ENCODE data around the gene CST11.
A peak's percentile ranks its signal among the peaks of the same experiment; 100 is the strongest.

The CST11 gene

DNA sequence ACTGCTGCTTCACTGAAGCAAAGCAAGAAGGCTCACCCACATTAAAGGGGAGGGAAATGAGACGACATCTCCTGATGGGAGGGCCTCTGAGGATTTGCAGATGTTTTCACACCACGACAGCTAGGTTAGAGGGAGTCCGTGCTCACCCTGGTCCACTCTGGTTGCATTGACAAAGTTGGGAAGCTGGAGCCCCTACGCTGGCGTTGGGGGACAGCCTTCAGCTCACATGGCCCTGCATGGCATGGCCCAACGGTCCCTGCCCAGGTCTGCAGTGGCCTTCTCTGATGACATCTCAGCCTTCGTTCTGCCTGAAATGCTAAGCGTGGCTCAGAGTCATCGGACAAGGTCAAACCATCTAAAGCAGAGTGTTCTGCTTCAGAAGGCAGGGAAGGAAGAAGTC lies 27.5 kb downstream of the CST11 start:
- TF ChIP-seq CTCF (IDR thresholded peaks at IDR 0.05; ENCODE audit: control insufficient read depth, extremely low read depth, insufficient read depth) = no peak
- no peak for DNase-seq (ENCODE audit: low read depth)

DNA sequence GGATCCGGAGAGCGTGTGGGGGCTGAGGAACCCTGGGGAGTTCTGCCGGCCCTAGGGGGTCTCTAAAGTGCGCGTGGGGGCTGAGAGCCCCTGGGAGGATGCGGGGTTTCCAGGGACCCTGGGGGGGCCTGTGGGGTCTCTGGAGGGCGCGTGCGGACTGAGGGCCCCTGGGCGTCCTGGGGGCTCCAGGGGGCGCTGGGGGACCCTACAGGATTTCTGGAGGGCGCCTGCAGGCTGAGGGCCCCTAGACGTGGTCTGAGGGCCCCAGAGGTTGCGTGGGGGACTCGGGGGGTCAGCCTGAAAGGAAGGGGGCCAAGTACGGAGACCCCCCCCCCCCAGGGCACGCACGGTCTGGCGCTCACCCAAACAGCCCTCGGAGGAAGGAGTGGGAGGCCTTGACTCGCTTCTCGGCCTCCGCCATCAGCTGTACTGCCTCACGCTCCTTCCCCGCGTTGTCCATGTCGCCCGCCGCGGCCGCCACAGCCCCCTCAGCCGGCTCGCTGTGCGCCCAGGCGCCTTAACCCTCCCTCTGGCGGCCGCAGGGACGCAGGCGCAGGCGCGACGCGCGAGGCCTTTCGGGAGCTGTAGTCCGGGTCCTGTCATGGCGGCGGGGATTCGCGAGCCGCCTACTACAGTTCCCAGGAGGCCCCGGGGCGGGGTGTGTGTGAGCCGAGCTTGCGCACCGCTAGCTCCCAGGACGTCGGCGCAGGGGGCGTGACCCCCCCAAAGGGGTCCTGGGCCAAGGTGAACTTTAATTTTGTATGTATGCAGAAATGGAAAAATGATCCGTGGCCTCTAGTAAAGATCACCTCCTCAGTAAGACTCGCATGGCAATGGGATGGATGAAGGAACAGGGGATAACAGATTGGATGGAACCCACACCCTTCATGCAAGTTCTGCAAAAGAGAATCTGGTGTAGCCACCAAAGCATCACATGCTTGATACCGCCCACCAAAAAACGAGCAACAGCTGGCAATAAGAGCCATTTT lies 31.4 kb downstream of the CST11 start, which contains the start of gene NAPB:
NAPB (minus strand) TSS at position 546 of the 989 bp plus-strand sequence; CDS start at position 460, 86 bp downstream.
- peak within 1 kb of the TSS; percentile 98 for H3K4me3 ChIP-seq (ENCODE audit: low read depth, low read length)
- DNase-seq (ENCODE audit: low read depth) = peak; percentile 61
- no peak for TF ChIP-seq CTCF (IDR thresholded peaks at IDR 0.05; ENCODE audit: control insufficient read depth, extremely low read depth, insufficient read depth)

More for the DNA sequence above, 27.5 kb downstream of the CST11 start:
- no peak overlapping the region for H3K4me3 ChIP-seq (ENCODE audit: low read depth, low read length)

GRCh38 chr20:23419995-23420901 lies 32.4 kb downstream of the CST11 start:
- peak; percentile 19 for DNase-seq (ENCODE audit: low read depth)
- TF ChIP-seq CTCF (IDR thresholded peaks at IDR 0.05; ENCODE audit: control insufficient read depth, extremely low read depth, insufficient read depth) = no peak
- H3K4me3 ChIP-seq (ENCODE audit: low read depth, low read length) = peak overlapping the region; percentile 98

DNA sequence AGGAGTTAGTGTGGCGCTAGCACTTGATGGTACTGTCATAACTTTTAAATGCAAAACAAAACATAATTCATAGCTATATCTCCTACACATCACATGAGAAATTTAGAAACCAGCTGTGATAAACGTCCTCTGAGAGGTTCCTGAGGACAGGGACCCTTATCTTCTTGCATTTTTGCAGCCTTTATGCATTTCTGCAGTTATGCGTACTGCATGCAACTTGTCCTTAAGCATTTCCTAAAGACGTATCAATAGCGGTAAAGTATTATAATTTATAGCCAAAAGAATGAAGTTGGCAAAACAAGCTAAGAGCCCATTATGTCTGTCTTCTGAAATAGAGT lies 33.0 kb downstream of the CST11 start:
- TF ChIP-seq CTCF (IDR thresholded peaks at IDR 0.05; ENCODE audit: control insufficient read depth, extremely low read depth, insufficient read depth) = no peak
- no peak overlapping the region for H3K4me3 ChIP-seq (ENCODE audit: low read depth, low read length)
- no peak for DNase-seq (ENCODE audit: low read depth)

DNA sequence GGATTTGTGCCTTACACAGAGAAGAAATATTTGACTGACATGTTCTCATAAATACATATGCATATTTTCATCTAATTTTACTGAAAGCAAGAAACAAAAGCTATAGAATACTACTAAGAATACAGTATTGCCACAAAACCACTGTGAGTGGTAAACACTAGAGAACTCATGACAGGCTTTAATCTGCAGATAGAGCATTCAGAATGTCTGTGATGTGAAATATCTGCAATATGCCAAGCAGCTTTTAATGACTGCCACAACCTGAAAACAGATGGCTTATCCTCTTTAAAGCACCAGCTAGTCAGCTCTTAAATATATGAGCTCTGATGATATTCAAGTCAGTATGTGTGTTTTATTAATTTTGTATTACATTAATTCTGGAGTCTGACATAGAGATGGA lies 34.8 kb downstream of the CST11 start:
- no peak for DNase-seq (ENCODE audit: low read depth)
- no peak overlapping the region for H3K4me3 ChIP-seq (ENCODE audit: low read depth, low read length)
- no peak for TF ChIP-seq CTCF (IDR thresholded peaks at IDR 0.05; ENCODE audit: control insufficient read depth, extremely low read depth, insufficient read depth)

DNA sequence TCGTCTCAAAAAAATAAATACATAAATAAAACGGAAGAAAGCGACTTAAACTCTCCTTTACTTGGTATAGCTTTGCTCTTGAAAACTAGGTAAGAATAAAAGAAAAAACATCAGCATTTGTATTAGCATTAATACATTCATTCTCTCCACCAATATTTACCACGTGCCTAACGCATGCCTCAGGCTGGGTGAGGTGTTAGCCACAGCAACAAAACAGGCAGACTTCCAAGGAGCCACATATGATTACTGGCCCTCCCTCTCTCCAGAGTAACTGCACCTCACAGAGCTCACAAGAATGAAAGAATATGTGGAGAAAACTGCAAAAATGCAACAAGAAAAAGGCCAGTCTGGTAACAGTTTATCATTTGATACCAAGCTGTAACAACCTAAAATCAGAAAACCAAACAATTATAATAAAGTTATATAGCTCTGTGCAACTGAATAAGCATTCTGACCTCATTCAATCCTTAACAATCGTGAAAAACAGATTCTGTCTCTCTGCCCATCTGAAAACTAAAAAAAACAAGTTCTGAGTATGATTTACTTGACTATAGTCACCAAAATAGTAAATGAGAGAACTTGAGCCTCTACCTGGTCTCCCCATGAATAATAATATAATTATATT lies 36.6 kb downstream of the CST11 start:
- no peak for TF ChIP-seq CTCF (IDR thresholded peaks at IDR 0.05; ENCODE audit: control insufficient read depth, extremely low read depth, insufficient read depth)
- DNase-seq (ENCODE audit: low read depth) = no peak
- H3K4me3 ChIP-seq (ENCODE audit: low read depth, low read length) = no peak overlapping the region

Data from LNCaP clone FGC (cell line).